PC-3 (cell line): ENCODE data around the gene PLSCR3.

ENCODE experiments used
- EZH2 ChIP-seq: fragments of 300-600 bp; sonication (generic); IDR thresholded peaks from one replicate; pipeline ENCODE4 v1.6.1; 2017; ENCODE audit warnings: antibody characterized with exemption, mild to moderate bottlenecking, low read length; ENCODE audit not compliant: unreplicated experiment
- TF ChIP-seq, protein P1 (sequence below): fragments of 300-600 bp; sonication (generic); conservative IDR thresholded peaks from 2 replicates; pipeline ENCODE4 v1.5.1; 2017; ENCODE audit warnings: antibody characterized with exemption, low read depth, mild to moderate bottlenecking, low read length

DNA sequence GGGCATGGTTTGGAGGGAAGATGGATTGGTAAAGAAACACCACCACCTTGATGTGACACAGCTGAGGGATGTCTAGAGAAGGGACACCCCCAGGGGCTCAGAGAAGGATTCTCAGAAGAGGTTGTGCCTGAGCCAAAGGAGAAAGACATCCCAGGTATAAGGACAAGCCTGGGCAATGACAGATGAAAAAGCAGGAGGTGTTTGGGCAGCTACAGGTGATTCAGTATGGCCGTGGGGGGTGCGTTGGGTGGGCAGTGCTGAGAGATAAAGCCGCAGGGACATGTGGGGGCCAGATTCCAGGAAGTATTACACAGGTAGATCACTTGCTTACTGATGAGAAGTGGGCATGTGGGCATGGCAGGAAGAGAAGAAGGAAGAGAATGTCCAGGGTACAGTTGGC lies 32.4 kb downstream of the PLSCR3 start:
- TF ChIP-seq, protein P1, sequence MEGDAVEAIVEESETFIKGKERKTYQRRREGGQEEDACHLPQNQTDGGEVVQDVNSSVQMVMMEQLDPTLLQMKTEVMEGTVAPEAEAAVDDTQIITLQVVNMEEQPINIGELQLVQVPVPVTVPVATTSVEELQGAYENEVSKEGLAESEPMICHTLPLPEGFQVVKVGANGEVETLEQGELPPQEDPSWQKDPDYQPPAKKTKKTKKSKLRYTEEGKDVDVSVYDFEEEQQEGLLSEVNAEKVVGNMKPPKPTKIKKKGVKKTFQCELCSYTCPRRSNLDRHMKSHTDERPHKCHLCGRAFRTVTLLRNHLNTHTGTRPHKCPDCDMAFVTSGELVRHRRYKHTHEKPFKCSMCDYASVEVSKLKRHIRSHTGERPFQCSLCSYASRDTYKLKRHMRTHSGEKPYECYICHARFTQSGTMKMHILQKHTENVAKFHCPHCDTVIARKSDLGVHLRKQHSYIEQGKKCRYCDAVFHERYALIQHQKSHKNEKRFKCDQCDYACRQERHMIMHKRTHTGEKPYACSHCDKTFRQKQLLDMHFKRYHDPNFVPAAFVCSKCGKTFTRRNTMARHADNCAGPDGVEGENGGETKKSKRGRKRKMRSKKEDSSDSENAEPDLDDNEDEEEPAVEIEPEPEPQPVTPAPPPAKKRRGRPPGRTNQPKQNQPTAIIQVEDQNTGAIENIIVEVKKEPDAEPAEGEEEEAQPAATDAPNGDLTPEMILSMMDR = no peak
- no peak for TF ChIP-seq EZH2
